HUES6 (cell line): ENCODE measurements around the gene TRIM67.

Source experiments
- H3K27ac ChIP-seq: 2 replicates; pipeline ENCODE4 v1.7.0; 2013; ENCODE audit warnings: low read depth, mild to moderate bottlenecking, low read length, inconsistent platforms
- H3K27me3 ChIP-seq: 2 replicates; pipeline ENCODE4 v1.6.1; 2013; ENCODE audit warnings: low read length; ENCODE audit not compliant: control insufficient read depth, insufficient read depth
- H3K36me3 ChIP-seq: 2 replicates; pipeline ENCODE4 v1.6.1; 2013; ENCODE audit warnings: low read length; ENCODE audit not compliant: control insufficient read depth, insufficient read depth
- H3K4me1 ChIP-seq: 2 replicates; pipeline ENCODE4 v1.6.1; 2013; ENCODE audit warnings: low read length; ENCODE audit not compliant: control insufficient read depth, insufficient read depth
- H3K4me3 ChIP-seq: 2 replicates; pipeline ENCODE4 v1.5.1; 2013; ENCODE audit warnings: low read depth, low read length
- H3K9ac ChIP-seq: one replicate; pipeline ENCODE4 v1.6.1; 2013; ENCODE audit warnings: mild to moderate bottlenecking, low read length
- H3K9me3 ChIP-seq: 2 replicates; pipeline ENCODE4 v1.6.1; 2013; ENCODE audit warnings: low read depth, low read length; ENCODE audit not compliant: control insufficient read depth, insufficient read depth

The TRIM67 gene

DNA sequence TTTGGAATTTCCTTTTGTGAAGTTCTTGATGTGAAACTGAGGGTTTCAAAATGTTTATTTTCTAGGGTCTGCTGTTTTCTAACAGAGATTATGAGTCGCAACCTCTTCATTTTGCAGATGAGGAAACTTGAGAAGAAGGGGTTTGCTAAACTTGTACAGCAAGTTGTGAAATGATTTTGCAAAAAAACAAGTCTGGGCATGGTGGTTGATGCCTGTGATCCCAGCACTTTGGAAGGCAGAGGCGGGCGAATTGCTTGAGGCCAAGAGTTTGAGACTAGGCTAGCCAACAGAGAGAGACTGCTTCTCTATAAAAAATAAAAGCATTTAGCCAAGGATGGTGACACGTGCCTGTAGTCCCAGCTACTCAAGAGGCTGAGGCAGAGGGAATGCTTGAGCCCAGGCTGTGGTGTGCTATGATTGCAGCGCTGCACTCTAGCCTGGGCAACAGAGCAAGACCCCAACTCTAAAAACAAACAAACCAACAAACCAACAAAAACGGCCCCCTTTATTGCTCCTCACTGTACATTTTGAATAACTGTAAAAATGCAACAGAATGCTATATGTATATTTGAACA lies 9.9 kb downstream of the TRIM67 start:
- H3K4me3 ChIP-seq = no peak overlapping the region
- H3K27me3 ChIP-seq = peaks cover 47% of the 10 kb centered on the region
- H3K4me1 ChIP-seq = no peaks in the 10 kb centered on the region
- H3K9me3 ChIP-seq = no peaks in the 10 kb centered on the region
- H3K9ac ChIP-seq = no peak overlapping the region
- H3K27ac ChIP-seq = no peak overlapping the region
- H3K36me3 ChIP-seq = no peaks in the 10 kb centered on the region

DNA sequence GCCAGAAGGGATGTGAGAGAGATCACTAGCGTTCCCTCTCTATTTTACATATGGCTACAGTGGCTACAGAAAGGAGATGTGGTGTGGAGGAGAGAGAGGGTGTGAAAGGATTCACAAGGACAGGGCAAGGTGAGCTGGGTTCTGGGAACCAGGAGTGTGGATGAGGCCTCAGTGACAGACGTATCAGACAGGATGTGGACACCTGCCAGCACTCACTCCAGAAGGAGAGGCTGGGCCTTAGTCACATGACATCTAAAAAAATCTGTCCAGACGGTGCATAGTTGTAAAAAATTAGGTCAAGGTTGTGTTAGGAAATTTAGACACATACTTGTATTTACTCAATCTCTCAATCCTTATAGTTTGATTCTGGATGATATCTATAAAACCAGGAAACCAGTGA lies 10.6 kb downstream of the TRIM67 start:
- H3K4me1 ChIP-seq = no peaks in the 10 kb centered on the region
- H3K9me3 ChIP-seq = no peaks in the 10 kb centered on the region
- no peak overlapping the region for H3K27ac ChIP-seq
- H3K9ac ChIP-seq = no peak overlapping the region
- peaks cover 50% of the 10 kb centered on the region for H3K27me3 ChIP-seq
- H3K36me3 ChIP-seq = no peaks in the 10 kb centered on the region
- H3K4me3 ChIP-seq = no peak overlapping the region

DNA sequence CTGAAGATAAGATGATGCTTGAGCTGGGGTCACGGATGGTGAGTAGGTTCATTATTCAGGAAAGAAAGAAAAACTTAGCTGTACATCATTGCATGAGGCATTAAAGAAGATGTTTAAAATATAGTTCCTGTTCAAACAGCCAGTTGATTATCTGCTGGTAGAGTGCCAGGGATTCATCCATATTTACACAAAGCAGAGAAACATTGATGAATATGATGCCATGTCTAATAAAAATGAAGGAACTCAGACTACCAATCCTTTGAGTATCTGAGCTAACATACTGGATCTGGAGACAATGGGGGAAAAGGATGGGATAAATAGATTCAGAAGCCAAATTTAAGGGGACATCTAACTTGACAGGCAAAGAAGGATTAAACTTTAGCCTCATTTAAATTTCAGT lies 14.6 kb downstream of the TRIM67 start:
- Histone ChIP-seq H3K27ac (no peak overlapping the region), H3K36me3 (no peaks in the 10 kb centered on the region), H3K4me3 (no peak overlapping the region), H3K9ac (no peak overlapping the region), H3K27me3 (peaks cover 68% of the 10 kb centered on the region), H3K4me1 (no peaks in the 10 kb centered on the region), H3K9me3 (peaks cover 7% of the 10 kb centered on the region; the same call in 1 of the 2 replicates)

DNA sequence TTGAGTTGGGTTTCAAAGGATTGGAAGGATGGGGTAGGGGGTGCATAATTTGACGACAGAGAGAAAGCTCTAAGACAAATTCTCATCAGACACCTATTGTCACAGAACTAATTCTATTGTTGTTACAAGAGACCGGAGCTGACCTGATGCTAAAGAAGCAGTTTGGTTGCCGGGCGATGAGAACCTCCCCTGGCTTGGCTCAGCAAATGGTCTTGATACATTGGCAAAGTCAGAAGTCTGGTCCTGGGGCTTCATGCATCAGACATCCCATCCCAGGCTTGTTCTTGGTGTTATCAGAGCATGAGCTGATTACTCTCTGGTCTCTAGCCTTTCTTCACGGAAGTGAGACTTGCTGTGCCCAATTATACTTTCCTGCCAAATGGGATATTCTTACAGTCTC lies 15.4 kb downstream of the TRIM67 start:
- Histone ChIP-seq H3K4me1 (no peaks in the 10 kb centered on the region), H3K27me3 (peaks cover 68% of the 10 kb centered on the region), H3K36me3 (no peaks in the 10 kb centered on the region), H3K9me3 (peaks cover 7% of the 10 kb centered on the region; the same call in 1 of the 2 replicates), H3K27ac (no peak overlapping the region), H3K9ac (no peak overlapping the region), H3K4me3 (no peak overlapping the region)

DNA sequence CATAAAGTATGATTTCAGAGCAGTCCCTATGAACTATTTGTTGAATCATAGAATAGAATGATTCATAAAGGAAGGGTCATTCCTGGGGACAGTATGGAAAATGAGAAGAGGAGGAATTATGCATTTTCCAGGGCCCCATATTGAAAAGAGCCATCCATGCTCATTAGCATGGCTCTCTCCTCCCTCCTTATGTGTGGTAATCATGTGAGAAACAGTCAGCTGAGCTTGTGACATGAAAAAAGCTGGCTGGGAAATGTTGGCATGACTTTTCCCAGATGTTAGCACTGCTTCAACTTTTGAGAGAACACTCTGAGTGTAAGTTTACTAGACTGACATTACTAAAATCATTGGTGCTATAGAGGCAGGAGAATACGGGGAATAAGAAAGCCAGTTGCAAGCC lies 16.1 kb downstream of the TRIM67 start:
- no peak overlapping the region for H3K9ac ChIP-seq
- no peaks in the 10 kb centered on the region for H3K4me1 ChIP-seq
- no peak overlapping the region for H3K4me3 ChIP-seq
- H3K27ac ChIP-seq = no peak overlapping the region
- peaks cover 71% of the 10 kb centered on the region for H3K27me3 ChIP-seq
- no peaks in the 10 kb centered on the region for H3K36me3 ChIP-seq
- H3K9me3 ChIP-seq = peaks cover 7% of the 10 kb centered on the region; the same call in 1 of the 2 replicates

DNA sequence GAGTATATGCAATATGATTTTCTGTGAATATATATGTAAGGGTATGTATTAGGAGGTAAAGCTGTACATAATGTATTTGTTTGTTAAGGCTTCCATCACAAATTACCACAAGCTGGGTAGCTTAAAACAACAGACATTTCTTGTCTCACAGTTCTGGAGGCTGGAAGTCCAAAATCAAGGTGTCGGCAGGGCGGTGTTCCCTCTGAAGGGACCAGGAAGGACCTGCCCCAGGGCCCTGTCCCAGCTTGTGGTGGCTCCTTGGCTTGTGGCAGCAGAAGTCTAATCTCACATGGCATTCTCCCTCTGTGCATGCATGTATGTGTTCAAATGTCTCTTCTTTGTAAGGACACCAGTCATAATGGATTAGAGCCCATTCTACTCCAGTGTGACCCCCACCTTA lies 17.1 kb downstream of the TRIM67 start:
- Histone ChIP-seq H3K36me3 (no peaks in the 10 kb centered on the region), H3K27ac (no peak overlapping the region), H3K27me3 (peaks cover 65% of the 10 kb centered on the region), H3K9ac (no peak overlapping the region), H3K4me3 (no peak overlapping the region), H3K4me1 (0 out of 2 replicates have a peak, but pooled peaks cover under 1% of the 10 kb centered on the region), H3K9me3 (peaks cover 7% of the 10 kb centered on the region; the same call in 1 of the 2 replicates)

GRCh38 chr1:231180034-231180433 lies 18.2 kb downstream of the TRIM67 start:
- no peak overlapping the region for H3K9ac ChIP-seq
- peaks cover 6% of the 10 kb centered on the region; the same call in 1 of the 2 replicates for H3K4me1 ChIP-seq
- H3K27ac ChIP-seq = no peak overlapping the region
- peaks cover 67% of the 10 kb centered on the region for H3K27me3 ChIP-seq
- H3K36me3 ChIP-seq = no peaks in the 10 kb centered on the region
- H3K9me3 ChIP-seq = peaks cover 7% of the 10 kb centered on the region; the same call in 1 of the 2 replicates
- H3K4me3 ChIP-seq = no peak overlapping the region

- no peaks in the 10 kb centered on the region for H3K36me3 ChIP-seq
- no peak overlapping the region for H3K4me3 ChIP-seq
- peaks cover 67% of the 10 kb centered on the region for H3K27me3 ChIP-seq
- H3K9ac ChIP-seq = no peak overlapping the region
- peaks cover 7% of the 10 kb centered on the region; the same call in 1 of the 2 replicates for H3K9me3 ChIP-seq
- H3K27ac ChIP-seq = no peak overlapping the region
- peaks cover 6% of the 10 kb centered on the region; the same call in 1 of the 2 replicates for H3K4me1 ChIP-seq
Observed at GRCh38 chr1:231181271-231181670, 19.4 kb downstream of the TRIM67 start.

GRCh38 chr1:231182317-231182716 lies 20.5 kb downstream of the TRIM67 start:
- peaks cover 7% of the 10 kb centered on the region; the same call in 1 of the 2 replicates for H3K9me3 ChIP-seq
- H3K4me3 ChIP-seq = no peak overlapping the region
- peaks cover 6% of the 10 kb centered on the region; the same call in 1 of the 2 replicates for H3K4me1 ChIP-seq
- H3K9ac ChIP-seq = no peak overlapping the region
- H3K27ac ChIP-seq = no peak overlapping the region
- peaks cover 65% of the 10 kb centered on the region for H3K27me3 ChIP-seq
- no peaks in the 10 kb centered on the region for H3K36me3 ChIP-seq

DNA sequence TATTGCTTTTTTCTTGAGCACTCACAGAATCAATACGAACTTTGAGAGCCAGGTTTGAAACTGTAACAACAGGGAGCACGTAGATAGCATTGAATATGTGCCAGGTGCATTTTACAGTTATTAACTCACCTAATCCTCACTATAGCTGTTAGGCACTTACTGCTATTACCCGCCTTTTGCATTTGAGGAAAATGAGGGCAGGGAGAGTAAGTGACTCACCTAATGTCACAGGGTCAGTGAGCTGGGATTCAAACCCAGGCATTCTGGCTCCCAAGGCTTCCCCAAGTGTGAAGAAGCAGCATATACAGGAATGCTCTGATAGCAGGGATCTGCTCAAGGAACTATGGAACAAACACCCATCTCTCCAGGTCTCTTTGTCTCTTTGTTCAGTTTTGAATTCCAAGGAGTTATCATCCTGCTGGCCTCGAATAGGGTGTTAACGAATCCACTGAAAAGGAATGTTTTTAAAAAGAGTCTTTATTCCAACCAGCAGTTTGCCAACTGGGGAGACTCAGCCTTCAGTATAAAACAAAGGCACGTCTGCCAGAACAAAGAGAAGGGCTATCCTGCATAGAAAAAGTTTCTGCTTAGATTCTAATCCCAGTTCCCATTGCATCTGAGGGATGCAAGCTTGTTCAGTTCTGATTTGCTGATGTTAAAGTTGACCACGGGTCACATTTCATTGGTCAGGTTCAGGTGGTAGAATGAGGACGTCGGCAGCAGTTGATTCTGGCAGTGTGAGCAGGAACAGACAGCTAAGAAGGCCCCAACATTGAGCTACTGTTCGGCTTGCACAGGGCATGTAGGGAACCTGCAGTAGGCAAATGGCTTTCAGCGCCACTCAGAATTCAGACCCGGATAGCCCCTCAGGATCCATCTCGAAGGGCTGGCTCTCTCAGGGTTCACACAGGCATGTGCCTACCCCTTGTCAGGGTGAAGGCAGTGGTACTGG lies 22.1 kb downstream of the TRIM67 start:
- no peaks in the 10 kb centered on the region for H3K36me3 ChIP-seq
- peaks cover 74% of the 10 kb centered on the region for H3K27me3 ChIP-seq
- H3K4me3 ChIP-seq = no peak overlapping the region
- H3K4me1 ChIP-seq = peaks cover 6% of the 10 kb centered on the region; the same call in 1 of the 2 replicates
- H3K9ac ChIP-seq = no peak overlapping the region
- H3K27ac ChIP-seq = no peak overlapping the region
- peaks cover 5% of the 10 kb centered on the region; the same call in 1 of the 2 replicates for H3K9me3 ChIP-seq

DNA sequence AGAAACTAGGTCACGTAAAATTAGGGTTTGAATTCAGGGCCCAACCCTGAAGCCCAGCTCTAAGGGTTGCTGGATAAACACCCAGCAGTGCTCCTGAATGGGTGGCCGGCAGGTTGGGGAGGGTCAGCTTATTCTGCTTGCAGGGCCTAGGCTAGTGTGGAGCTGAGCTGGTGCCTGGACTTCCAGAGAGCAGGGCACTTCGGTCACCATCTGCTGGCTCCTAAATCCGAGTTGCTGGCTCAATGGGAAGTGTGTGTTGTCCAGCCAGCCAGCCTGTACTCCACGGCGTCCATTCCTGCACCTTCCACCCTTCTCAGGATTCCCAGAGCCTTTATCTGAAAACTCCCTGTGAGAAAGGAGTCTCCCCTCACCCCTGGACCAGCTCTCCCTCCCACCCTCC lies 23.0 kb downstream of the TRIM67 start:
- Histone ChIP-seq H3K36me3 (no peaks in the 10 kb centered on the region), H3K9me3 (peaks cover 4% of the 10 kb centered on the region), H3K4me1 (peaks cover 6% of the 10 kb centered on the region; the same call in 1 of the 2 replicates), H3K9ac (no peak overlapping the region), H3K27me3 (peaks cover 72% of the 10 kb centered on the region), H3K27ac (no peak overlapping the region), H3K4me3 (no peak overlapping the region)
